Calu3 (cell line): ENCODE measurements around the gene ELF2. TPM values are rescaled to one million over a fixed set of nuclear protein-coding genes. Genes with fewer than 3 reads are reported as not detected.
"Not testable (repeated sequence)": the region's sequence is repeated elsewhere in the genome, so short reads cannot be mapped to it uniquely, and the experiment has no call there.

Source experiments
- BruUV-seq: library from RNA; stranded (reverse); fragments of 400-500 nt; replicated peaks from 2 replicates; lab custom pipeline; 2021; lab: Mats Ljungman, UMichigan
- CTCF ChIA-PET: fragments of 300-600 bp; sonication (Branson Sonifier 250); formaldehyde crosslinking; loops from one replicate; lab custom pipeline; 2022; ENCODE audit warnings: antibody characterized with exemption; lab: Charles Lee
- DNase-seq: peaks from one replicate; pipeline ENCODE4 v3.0.0; 2022
- H3K27ac Mint-ChIP-seq: one replicate; pipeline ENCODE4 v1.8.0; 2022; ENCODE audit warnings: mixed read lengths; ENCODE audit not compliant: unreplicated experiment
- H3K27me3 Mint-ChIP-seq: one replicate; pipeline ENCODE4 v1.8.0; 2022; ENCODE audit warnings: mixed read lengths; ENCODE audit not compliant: unreplicated experiment
- H3K36me3 Mint-ChIP-seq: one replicate; pipeline ENCODE4 v1.8.0; 2022; ENCODE audit warnings: mild to moderate bottlenecking, moderate library complexity, mixed read lengths; ENCODE audit not compliant: insufficient read depth, unreplicated experiment
- H3K4me1 Mint-ChIP-seq: one replicate; pipeline ENCODE4 v1.8.0; 2022; ENCODE audit warnings: mild to moderate bottlenecking, low read depth, mixed read lengths; ENCODE audit not compliant: unreplicated experiment
- H3K4me3 Mint-ChIP-seq: one replicate; pipeline ENCODE4 v1.8.0; 2022; ENCODE audit warnings: mild to moderate bottlenecking, low read depth, moderate library complexity, mixed read lengths; ENCODE audit not compliant: unreplicated experiment
- H3K9me3 Mint-ChIP-seq: one replicate; pipeline ENCODE4 v1.8.0; 2022; ENCODE audit warnings: low read depth, mixed read lengths; ENCODE audit not compliant: unreplicated experiment
- CTCF ChIP-seq: fragments of 200-600 bp; IDR thresholded peaks from one replicate; pipeline ENCODE4 v1.8.0; 2022; ENCODE audit warnings: antibody characterized with exemption; ENCODE audit not compliant: unreplicated experiment
- intact Hi-C: fragments of 100-400 bp; cut with micrococcal nuclease; formaldehyde crosslinking; loops from one replicate; pipeline ENCODE4 v1.10.0; 2022; ENCODE audit not compliant: unreplicated experiment
- total RNA-seq: library from RNA; stranded (reverse); gene quantifications from 2 replicates; pipeline ENCODE4 v1.2.3, GENCODE V29; 2022

The ELF2 gene
- total RNA-seq, 1 experiment from 2014 or later: 27.8 TPM

GRCh38 chr4:139009702-139010101 is 167.3 kb downstream of the ELF2 start:
- no peak overlapping the region for H3K27ac Mint-ChIP-seq
- H3K4me3 Mint-ChIP-seq: no peak overlapping the region
- peaks cover 2% of the 10 kb centered on the region for H3K9me3 Mint-ChIP-seq
- TF ChIP-seq CTCF: no peak
- no peak for DNase-seq
- H3K36me3 Mint-ChIP-seq: peaks cover 10% of the 10 kb centered on the region
- peaks cover 22% of the 10 kb centered on the region for H3K4me1 Mint-ChIP-seq
- intact Hi-C loops: no loop called here
- BruUV-seq: no TSS peak
- no peaks in the 10 kb centered on the region for H3K27me3 Mint-ChIP-seq
- CTCF ChIA-PET: no interaction called here

- H3K9me3 Mint-ChIP-seq, BruUV-seq, DNase-seq, intact Hi-C loops, CTCF ChIA-PET, H3K4me3 Mint-ChIP-seq, H3K36me3 Mint-ChIP-seq, H3K27me3 Mint-ChIP-seq, H3K27ac Mint-ChIP-seq: not testable (repeated sequence)
- H3K4me1 Mint-ChIP-seq: peaks cover 10% of the 10 kb centered on the region
Measured at GRCh38 chr4:139008278-139008677, 168.7 kb downstream of the ELF2 start.

- DNase-seq: no peak
- Mint-ChIP-seq H3K27ac (no peak overlapping the region), H3K36me3 (no peaks in the 10 kb centered on the region), H3K9me3 (peaks cover 2% of the 10 kb centered on the region), H3K4me3 (no peak overlapping the region), H3K4me1 (peaks cover 10% of the 10 kb centered on the region), H3K27me3 (no peaks in the 10 kb centered on the region)
- intact Hi-C loops: no loop called here
- no TSS peak for BruUV-seq
- no peak for TF ChIP-seq CTCF
- CTCF ChIA-PET: interaction anchor here (0.7 kb wide), 1 partner anchor 375 kb away, joined by 4 read pairs; no protein-coding TSS in a partner anchor
Measured at GRCh38 chr4:139007640-139008039, 169.4 kb downstream of the ELF2 start.

Other genes starting within 250 kb of the ELF2 start
- 11.4 and 17.3 TPM in 2 replicates for gene NOCT, start 161.4 kb downstream of the ELF2 start, total RNA-seq
- not detected in 2 replicates for gene MGARP, start 103.0 kb upstream of the ELF2 start, total RNA-seq
- 45.2 and 46.2 TPM in 2 replicates for gene NAA15, start 124.3 kb upstream of the ELF2 start, total RNA-seq
- gene NDUFC1, start 125.3 kb upstream of the ELF2 start, total RNA-seq: 31.8 and 38.6 TPM in 2 replicates